ENCODE results near the gene ACSL1. TPM values are rescaled to one million over a fixed set of nuclear protein-coding genes. Genes with fewer than 3 reads are reported as not detected.

Gene ACSL1
- total RNA-seq, 1 experiment from 2014 or later: 3.5 TPM

GRCh38 chr4:184851200-184851541 lies 25.4 kb upstream of the ACSL1 start:
- Histone ChIP-seq H3K18ac (ENCODE audit: insufficient read length, low read depth, low read length) (no peak overlapping the region), H3K79me2 (ENCODE audit: insufficient read depth, low read length) (no peaks in the 10 kb centered on the region), H4K5ac (ENCODE audit: insufficient read length, low read depth, low read length) (no peak overlapping the region), H2AK5ac (ENCODE audit: insufficient read length, low read length) (no peak overlapping the region), H3K9ac (ENCODE audit: extremely low read depth, insufficient read length, low read length) (no peak overlapping the region), H3K27ac (ENCODE audit: insufficient read length, low read depth, low read length) (no peak overlapping the region), H3K14ac (ENCODE audit: insufficient read depth, low read length) (no peak overlapping the region), H3T11ph (ENCODE audit: low read length) (no peak overlapping the region), H2BK5ac (ENCODE audit: insufficient read length, low read length) (no peak overlapping the region), H3K23me2 (ENCODE audit: insufficient read length, low read depth, low read length, poor library complexity, severe bottlenecking) (no peaks in the 10 kb centered on the region), H3K4me1 (ENCODE audit: insufficient read depth, low read length) (no peaks in the 10 kb centered on the region; the same call in 1 of the 2 replicates), H2AFZ (ENCODE audit: low read length) (no peak overlapping the region), H3K79me1 (ENCODE audit: insufficient read depth, low read depth, low read length, poor library complexity, severe bottlenecking) (no peaks in the 10 kb centered on the region), H2BK12ac (ENCODE audit: insufficient read length, low read depth, low read length) (no peak overlapping the region), H3K9me3 (ENCODE audit: control insufficient read depth, low read depth, low read length) (no peaks in the 10 kb centered on the region), H2BK15ac (ENCODE audit: low read depth, low read length) (no peak overlapping the region), H4K8ac (replicated peaks; ENCODE audit: insufficient read length, low read depth, low read length) (no peak overlapping the region), H4K20me1 (ENCODE audit: control insufficient read depth, insufficient read depth, insufficient read length) (no peaks in the 10 kb centered on the region), H2BK20ac (ENCODE audit: low read depth, low read length, poor library complexity, severe bottlenecking) (no peak overlapping the region), H3K23ac (ENCODE audit: insufficient read length, low read depth, low read length) (no peak overlapping the region), H3K56ac (ENCODE audit: insufficient read length, low read depth, low read length) (no peak overlapping the region), H3K4ac (ENCODE audit: low read depth, low read length) (no peak overlapping the region), H4K91ac (ENCODE audit: insufficient read length, low read depth, low read length) (no peak overlapping the region), H3K4me2 (ENCODE audit: insufficient read depth, insufficient read length, low read length) (no peak overlapping the region), H2BK120ac (ENCODE audit: low read depth, low read length, poor library complexity, severe bottlenecking) (no peak overlapping the region), H3K27me3 (ENCODE audit: insufficient read depth, low read length) (no peaks in the 10 kb centered on the region)
- TF ChIP-seq CTCF (conservative IDR thresholded peaks at IDR 0.05): no peak
- H3K4me1 Mint-ChIP-seq: no peaks in the 10 kb centered on the region
- no peak for DNase-seq
- H3K27me3 Mint-ChIP-seq (ENCODE audit: low read depth): no peaks in the 10 kb centered on the region; the same call in 1 of the 2 replicates
- H3K9me3 Mint-ChIP-seq: no peaks in the 10 kb centered on the region
- no peaks in the 10 kb centered on the region for H3K36me3 Mint-ChIP-seq (ENCODE audit: insufficient read depth in 1 of 3, low read depth in 3 of 3)
- H3K27ac Mint-ChIP-seq: no peak overlapping the region
- WGBS (ENCODE audit: extremely low coverage, insufficient read length, low lambda C conversion rate): no CpG with 5 or more reads among the region's 3 CpGs
- H3K4me3 Mint-ChIP-seq: no peak overlapping the region
